Measurements from ENCODE around the gene CFAP45.

Gene CFAP45

GRCh38 chr1:159941591-159942560, 41.9 kb upstream of the CFAP45 start:
- H3K27me3 ChIP-seq (ENCODE audit: control insufficient read depth, insufficient read depth, low read length): peaks cover 7% of the 10 kb centered on the region; the same call in 1 of the 2 replicates
- no peak overlapping the region for H3K4me3 ChIP-seq (ENCODE audit: low read depth, low read length)
- no peak overlapping the region for H3K27ac ChIP-seq (ENCODE audit: low read depth, low read length)
- no peaks in the 10 kb centered on the region; the same call in 1 of the 2 replicates for H3K36me3 ChIP-seq (ENCODE audit: control insufficient read depth, insufficient read depth, low read length)
- H3K9ac ChIP-seq (ENCODE audit: low read length): no peak overlapping the region
- H3K9me3 ChIP-seq (ENCODE audit: control insufficient read depth, insufficient read depth, low read depth, low read length): no peaks in the 10 kb centered on the region
- H3K4me1 ChIP-seq (ENCODE audit: control insufficient read depth, insufficient read depth, low read length): peaks cover 36% of the 10 kb centered on the region

DNA sequence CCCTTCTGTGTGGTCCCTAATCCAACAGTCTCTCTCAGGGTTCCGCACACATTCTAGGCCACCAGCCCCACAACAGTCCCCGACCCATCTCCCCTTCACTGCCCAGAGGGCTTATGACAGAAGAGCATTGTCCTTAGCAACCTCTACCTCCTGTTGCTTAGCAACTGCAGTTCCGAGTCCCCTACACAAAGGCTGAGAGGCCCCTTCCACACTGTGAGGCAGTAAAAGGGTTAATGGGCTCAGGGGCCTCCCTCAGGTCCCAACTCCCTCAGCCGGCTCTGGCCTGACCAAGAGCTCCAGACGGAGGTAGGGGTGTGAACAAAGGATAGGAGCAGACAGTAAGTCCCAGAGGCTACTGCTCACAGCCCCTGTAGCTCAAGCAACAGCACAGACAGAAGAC, 41.2 kb upstream of the CFAP45 start:
- Histone ChIP-seq H3K27me3 (ENCODE audit: control insufficient read depth, insufficient read depth, low read length) (peaks cover 7% of the 10 kb centered on the region; the same call in 1 of the 2 replicates), H3K9ac (ENCODE audit: low read length) (no peak overlapping the region), H3K9me3 (ENCODE audit: control insufficient read depth, insufficient read depth, low read depth, low read length) (no peaks in the 10 kb centered on the region)

GRCh38 chr1:159940006-159940620, 40.1 kb upstream of the CFAP45 start:
- H3K4me3 ChIP-seq (ENCODE audit: low read depth, low read length): no peak overlapping the region
- H3K27me3 ChIP-seq (ENCODE audit: control insufficient read depth, insufficient read depth, low read length): peaks cover 7% of the 10 kb centered on the region; the same call in 1 of the 2 replicates
- H3K4me1 ChIP-seq (ENCODE audit: control insufficient read depth, insufficient read depth, low read length): peaks cover 38% of the 10 kb centered on the region
- H3K9me3 ChIP-seq (ENCODE audit: control insufficient read depth, insufficient read depth, low read depth, low read length): no peaks in the 10 kb centered on the region
- H3K27ac ChIP-seq (ENCODE audit: low read depth, low read length): no peak overlapping the region
- no peak overlapping the region for H3K9ac ChIP-seq (ENCODE audit: low read length)
- no peaks in the 10 kb centered on the region; the same call in 1 of the 2 replicates for H3K36me3 ChIP-seq (ENCODE audit: control insufficient read depth, insufficient read depth, low read length)

More for the DNA sequence above, 41.2 kb upstream of the CFAP45 start:
- H3K4me3 ChIP-seq (ENCODE audit: low read depth, low read length): no peak overlapping the region
- no peaks in the 10 kb centered on the region; the same call in 1 of the 2 replicates for H3K36me3 ChIP-seq (ENCODE audit: control insufficient read depth, insufficient read depth, low read length)
- peaks cover 37% of the 10 kb centered on the region for H3K4me1 ChIP-seq (ENCODE audit: control insufficient read depth, insufficient read depth, low read length)
- H3K27ac ChIP-seq (ENCODE audit: low read depth, low read length): no peak overlapping the region

DNA sequence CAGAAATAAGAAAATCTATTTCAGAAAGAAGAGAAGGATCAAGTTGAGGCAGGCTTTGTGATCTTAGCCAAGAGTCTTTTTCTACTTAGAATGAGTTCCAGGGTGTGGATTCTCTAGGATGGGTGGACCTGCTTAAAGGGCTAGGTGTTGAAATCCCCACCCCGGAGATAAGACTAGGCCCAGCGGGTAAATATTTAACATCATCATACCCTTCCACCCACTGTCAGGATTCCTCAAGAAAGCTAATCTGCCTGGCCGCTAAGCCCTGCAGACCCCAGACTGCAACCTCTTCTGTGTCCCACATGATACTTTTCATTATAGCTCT, 39.7 kb upstream of the CFAP45 start:
- H3K27ac ChIP-seq (ENCODE audit: low read depth, low read length): no peak overlapping the region

GRCh38 chr1:159938905-159939677, 39.1 kb upstream of the CFAP45 start:
- Histone ChIP-seq H3K4me3 (ENCODE audit: low read depth, low read length) (no peak overlapping the region), H3K9me3 (ENCODE audit: control insufficient read depth, insufficient read depth, low read depth, low read length) (no peaks in the 10 kb centered on the region), H3K27ac (ENCODE audit: low read depth, low read length) (no peak overlapping the region), H3K27me3 (ENCODE audit: control insufficient read depth, insufficient read depth, low read length) (no peaks in the 10 kb centered on the region), H3K36me3 (ENCODE audit: control insufficient read depth, insufficient read depth, low read length) (peaks cover 5% of the 10 kb centered on the region), H3K9ac (ENCODE audit: low read length) (no peak overlapping the region), H3K4me1 (ENCODE audit: control insufficient read depth, insufficient read depth, low read length) (peaks cover 34% of the 10 kb centered on the region)

More for the DNA sequence above, 39.7 kb upstream of the CFAP45 start:
- Histone ChIP-seq H3K9ac (ENCODE audit: low read length) (no peak overlapping the region), H3K4me3 (ENCODE audit: low read depth, low read length) (no peak overlapping the region), H3K36me3 (ENCODE audit: control insufficient read depth, insufficient read depth, low read length) (peaks cover 3% of the 10 kb centered on the region), H3K9me3 (ENCODE audit: control insufficient read depth, insufficient read depth, low read depth, low read length) (no peaks in the 10 kb centered on the region), H3K27me3 (ENCODE audit: control insufficient read depth, insufficient read depth, low read length) (peaks cover 2% of the 10 kb centered on the region; the same call in 1 of the 2 replicates), H3K4me1 (ENCODE audit: control insufficient read depth, insufficient read depth, low read length) (peaks cover 35% of the 10 kb centered on the region)

DNA sequence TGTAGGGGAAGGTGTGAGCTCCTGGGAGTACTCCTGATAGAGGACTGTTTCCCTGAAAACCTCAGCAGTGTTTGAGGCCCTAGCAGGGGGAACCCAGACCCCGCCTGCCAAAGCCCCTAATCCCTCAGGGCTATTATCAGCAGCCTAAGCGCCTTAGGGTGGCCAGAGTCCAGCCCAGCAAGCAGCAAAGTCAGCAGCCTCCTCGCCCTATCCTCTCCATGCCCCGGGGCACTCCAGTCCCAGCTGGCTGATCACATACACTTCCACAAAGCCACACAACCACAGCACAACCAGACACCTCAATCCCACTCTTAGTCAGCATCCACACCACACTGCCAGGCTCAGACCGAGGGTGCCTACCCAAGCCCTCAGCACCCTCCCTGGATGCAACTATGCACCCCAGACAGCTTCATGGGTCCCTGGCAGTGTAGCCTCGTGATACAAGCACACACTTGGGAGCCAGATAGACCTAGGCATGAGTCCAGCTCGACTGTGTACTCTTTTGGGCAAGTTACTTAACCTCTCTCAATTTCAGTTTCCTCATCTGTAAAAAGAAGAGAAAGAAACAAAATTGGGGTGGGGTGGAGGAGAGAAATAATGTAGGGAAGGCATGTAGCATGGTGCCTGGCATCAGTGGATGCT, 38.4 kb upstream of the CFAP45 start:
- H3K27me3 ChIP-seq (ENCODE audit: control insufficient read depth, insufficient read depth, low read length): no peaks in the 10 kb centered on the region
- H3K9me3 ChIP-seq (ENCODE audit: control insufficient read depth, insufficient read depth, low read depth, low read length): no peaks in the 10 kb centered on the region
- H3K4me3 ChIP-seq (ENCODE audit: low read depth, low read length): no peak overlapping the region
- peaks cover 5% of the 10 kb centered on the region for H3K36me3 ChIP-seq (ENCODE audit: control insufficient read depth, insufficient read depth, low read length)
- peaks cover 34% of the 10 kb centered on the region for H3K4me1 ChIP-seq (ENCODE audit: control insufficient read depth, insufficient read depth, low read length)
- H3K9ac ChIP-seq (ENCODE audit: low read length): no peak overlapping the region
- H3K27ac ChIP-seq (ENCODE audit: low read depth, low read length): no peak overlapping the region

GRCh38 chr1:159937054-159937750, 37.2 kb upstream of the CFAP45 start:
- no peak overlapping the region for H3K9ac ChIP-seq (ENCODE audit: low read length)
- H3K4me3 ChIP-seq (ENCODE audit: low read depth, low read length): no peak overlapping the region
- no peaks in the 10 kb centered on the region for H3K27me3 ChIP-seq (ENCODE audit: control insufficient read depth, insufficient read depth, low read length)
- H3K4me1 ChIP-seq (ENCODE audit: control insufficient read depth, insufficient read depth, low read length): peaks cover 33% of the 10 kb centered on the region
- H3K9me3 ChIP-seq (ENCODE audit: control insufficient read depth, insufficient read depth, low read depth, low read length): no peaks in the 10 kb centered on the region
- peaks cover 5% of the 10 kb centered on the region for H3K36me3 ChIP-seq (ENCODE audit: control insufficient read depth, insufficient read depth, low read length)
- H3K27ac ChIP-seq (ENCODE audit: low read depth, low read length): no peak overlapping the region

DNA sequence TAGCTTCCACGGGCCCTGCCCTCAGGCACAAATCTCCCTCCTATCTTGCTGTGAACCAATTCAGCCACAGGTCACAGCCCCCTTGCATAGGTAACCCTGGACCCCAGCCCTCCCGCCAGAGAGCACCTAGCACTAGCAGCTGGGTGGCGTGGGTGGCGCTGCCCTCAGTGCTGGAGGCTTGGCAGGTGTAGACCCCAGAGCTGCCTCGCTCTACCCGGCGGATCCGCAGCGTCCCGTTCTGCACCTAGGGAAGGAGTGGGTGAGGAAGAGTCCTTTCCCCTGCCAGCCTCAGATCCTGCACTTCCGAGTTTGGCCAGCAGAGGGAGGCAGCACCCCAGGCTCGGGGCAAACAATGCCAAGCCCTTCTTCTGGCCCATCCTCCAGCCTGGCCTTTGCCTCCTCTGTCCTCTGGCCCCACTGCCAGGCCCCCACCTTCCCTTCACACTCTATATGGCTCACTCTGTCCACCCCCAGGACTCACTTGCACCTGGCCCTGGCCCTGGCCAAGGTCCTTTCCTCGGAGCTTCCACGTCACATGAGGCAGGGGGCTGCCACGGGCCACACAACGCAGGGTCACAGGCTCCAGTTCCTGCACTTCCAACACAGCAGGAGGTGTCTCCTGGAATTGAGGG, 36.4 kb upstream of the CFAP45 start:
- Histone ChIP-seq H3K9ac (ENCODE audit: low read length) (no peak overlapping the region), H3K27ac (ENCODE audit: low read depth, low read length) (no peak overlapping the region), H3K4me1 (ENCODE audit: control insufficient read depth, insufficient read depth, low read length) (peaks cover 25% of the 10 kb centered on the region), H3K4me3 (ENCODE audit: low read depth, low read length) (no peak overlapping the region), H3K9me3 (ENCODE audit: control insufficient read depth, insufficient read depth, low read depth, low read length) (no peaks in the 10 kb centered on the region), H3K36me3 (ENCODE audit: control insufficient read depth, insufficient read depth, low read length) (peaks cover 5% of the 10 kb centered on the region), H3K27me3 (ENCODE audit: control insufficient read depth, insufficient read depth, low read length) (no peaks in the 10 kb centered on the region)

DNA sequence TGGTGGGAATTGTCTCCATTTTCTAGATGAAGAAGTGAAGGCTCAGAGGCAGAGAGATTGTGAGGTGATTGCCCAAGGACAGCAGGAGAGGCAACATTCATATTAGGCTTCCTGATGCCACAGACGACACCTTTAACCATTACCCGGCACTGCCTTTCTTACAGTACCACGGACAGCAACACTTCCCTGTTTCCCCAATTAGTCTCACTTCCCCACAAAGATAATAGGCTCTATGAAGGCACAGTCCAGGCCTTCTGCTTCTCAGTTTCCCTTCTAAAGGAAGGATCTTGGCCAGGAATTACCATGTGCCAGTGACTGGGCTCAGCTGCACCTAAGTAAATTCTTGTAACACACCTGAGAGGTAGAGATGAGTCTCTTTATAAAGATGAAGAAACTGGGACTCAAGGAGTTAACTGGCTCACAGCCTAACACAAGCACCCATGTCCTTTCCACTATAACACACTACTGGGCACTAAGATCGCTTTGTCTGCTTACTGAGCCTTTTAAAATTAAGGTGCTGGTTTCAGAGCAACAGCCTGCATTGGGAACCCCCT, 35.8 kb upstream of the CFAP45 start:
- no peak overlapping the region for H3K27ac ChIP-seq (ENCODE audit: low read depth, low read length)
- H3K4me1 ChIP-seq (ENCODE audit: control insufficient read depth, insufficient read depth, low read length): peaks cover 21% of the 10 kb centered on the region
- no peak overlapping the region for H3K9ac ChIP-seq (ENCODE audit: low read length)
- H3K36me3 ChIP-seq (ENCODE audit: control insufficient read depth, insufficient read depth, low read length): peaks cover 5% of the 10 kb centered on the region
- no peaks in the 10 kb centered on the region for H3K9me3 ChIP-seq (ENCODE audit: control insufficient read depth, insufficient read depth, low read depth, low read length)
- no peak overlapping the region for H3K4me3 ChIP-seq (ENCODE audit: low read depth, low read length)
- H3K27me3 ChIP-seq (ENCODE audit: control insufficient read depth, insufficient read depth, low read length): no peaks in the 10 kb centered on the region
